ENCODE measurements around the gene TMEM231. TPM values are rescaled to one million over a fixed set of nuclear protein-coding genes. Genes with fewer than 3 reads are reported as not detected.

TMEM231 gene
- total and polyA plus RNA-seq, 9 of the 15 experiments (the other 6 are each of a cell fraction or from before 2014, with no cell fraction given) = 1.6 to 27.6 (median 9.1) TPM

DNA sequence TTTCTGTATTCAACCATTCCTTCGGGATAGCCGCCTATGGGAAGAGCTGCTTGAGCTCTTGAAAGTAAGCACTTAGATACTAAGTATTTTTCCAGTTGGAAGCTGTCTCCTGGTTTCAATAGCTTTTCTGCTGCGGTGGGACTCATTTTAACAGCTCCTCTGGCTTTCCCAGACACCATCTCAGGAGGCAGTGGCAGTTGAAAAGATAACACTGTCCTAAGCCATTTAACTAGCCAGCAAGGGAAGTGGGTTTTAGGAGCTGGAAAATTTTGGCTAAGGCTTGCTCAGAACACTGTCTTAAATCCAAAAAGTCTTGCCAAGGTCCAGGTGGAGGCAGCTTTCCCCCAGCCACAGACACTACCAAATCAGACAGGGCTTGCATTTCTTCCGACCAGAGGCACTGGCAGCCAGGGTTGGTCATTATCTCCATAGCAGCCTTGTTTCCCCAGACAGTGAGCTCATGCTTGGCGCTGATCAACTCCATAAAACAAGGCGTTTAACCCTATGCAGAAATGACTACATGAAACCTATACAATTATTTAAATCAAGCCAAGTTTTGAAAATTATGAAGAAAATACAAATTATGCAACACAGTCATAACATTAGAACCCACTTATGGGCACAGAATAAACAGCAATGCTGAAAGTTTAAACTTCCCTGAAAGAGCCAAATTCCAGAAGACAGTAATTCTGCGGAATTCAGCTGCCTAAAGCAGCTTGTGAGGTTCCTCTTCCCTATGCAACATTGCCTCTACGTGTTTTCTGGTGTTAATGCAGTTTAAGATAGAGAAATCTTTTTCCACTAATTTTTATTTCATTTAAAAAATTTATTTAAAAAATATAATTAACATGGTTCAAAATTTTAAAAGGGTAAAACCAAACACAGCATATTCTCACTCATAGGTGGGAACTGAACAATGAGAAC is 35.1 kb upstream of the TMEM231 start (continued):
- TF ChIP-seq, protein P1, sequence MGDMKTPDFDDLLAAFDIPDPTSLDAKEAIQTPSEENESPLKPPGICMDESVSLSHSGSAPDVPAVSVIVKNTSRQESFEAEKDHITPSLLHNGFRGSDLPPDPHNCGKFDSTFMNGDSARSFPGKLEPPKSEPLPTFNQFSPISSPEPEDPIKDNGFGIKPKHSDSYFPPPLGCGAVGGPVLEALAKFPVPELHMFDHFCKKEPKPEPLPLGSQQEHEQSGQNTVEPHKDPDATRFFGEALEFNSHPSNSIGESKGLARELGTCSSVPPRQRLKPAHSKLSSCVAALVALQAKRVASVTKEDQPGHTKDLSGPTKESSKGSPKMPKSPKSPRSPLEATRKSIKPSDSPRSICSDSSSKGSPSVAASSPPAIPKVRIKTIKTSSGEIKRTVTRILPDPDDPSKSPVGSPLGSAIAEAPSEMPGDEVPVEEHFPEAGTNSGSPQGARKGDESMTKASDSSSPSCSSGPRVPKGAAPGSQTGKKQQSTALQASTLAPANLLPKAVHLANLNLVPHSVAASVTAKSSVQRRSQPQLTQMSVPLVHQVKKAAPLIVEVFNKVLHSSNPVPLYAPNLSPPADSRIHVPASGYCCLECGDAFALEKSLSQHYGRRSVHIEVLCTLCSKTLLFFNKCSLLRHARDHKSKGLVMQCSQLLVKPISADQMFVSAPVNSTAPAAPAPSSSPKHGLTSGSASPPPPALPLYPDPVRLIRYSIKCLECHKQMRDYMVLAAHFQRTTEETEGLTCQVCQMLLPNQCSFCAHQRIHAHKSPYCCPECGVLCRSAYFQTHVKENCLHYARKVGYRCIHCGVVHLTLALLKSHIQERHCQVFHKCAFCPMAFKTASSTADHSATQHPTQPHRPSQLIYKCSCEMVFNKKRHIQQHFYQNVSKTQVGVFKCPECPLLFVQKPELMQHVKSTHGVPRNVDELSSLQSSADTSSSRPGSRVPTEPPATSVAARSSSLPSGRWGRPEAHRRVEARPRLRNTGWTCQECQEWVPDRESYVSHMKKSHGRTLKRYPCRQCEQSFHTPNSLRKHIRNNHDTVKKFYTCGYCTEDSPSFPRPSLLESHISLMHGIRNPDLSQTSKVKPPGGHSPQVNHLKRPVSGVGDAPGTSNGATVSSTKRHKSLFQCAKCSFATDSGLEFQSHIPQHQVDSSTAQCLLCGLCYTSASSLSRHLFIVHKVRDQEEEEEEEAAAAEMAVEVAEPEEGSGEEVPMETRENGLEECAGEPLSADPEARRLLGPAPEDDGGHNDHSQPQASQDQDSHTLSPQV (IDR thresholded peaks at IDR 0.05) = peak; percentile 62; the same call in 1 of the 2 replicates
- TF ChIP-seq MAZ (CRISPR knock-in tag; conservative IDR thresholded peaks at IDR 0.05 in 1 of 2, IDR thresholded peaks at IDR 0.05 in 1 of 2) = 0 out of 4 replicates have a peak, but pooled peaks of 1 of the 2 experiments have one; percentile 17
- no peak for TF ChIP-seq ZNF408 (CRISPR knock-in tag; IDR thresholded peaks at IDR 0.05; ENCODE audit: low read depth)
- TF ChIP-seq ZNF324 (CRISPR knock-in tag; IDR thresholded peaks at IDR 0.05) = peak; percentile 56; the same call in 1 of the 2 replicates
- TF ChIP-seq, protein P2, sequence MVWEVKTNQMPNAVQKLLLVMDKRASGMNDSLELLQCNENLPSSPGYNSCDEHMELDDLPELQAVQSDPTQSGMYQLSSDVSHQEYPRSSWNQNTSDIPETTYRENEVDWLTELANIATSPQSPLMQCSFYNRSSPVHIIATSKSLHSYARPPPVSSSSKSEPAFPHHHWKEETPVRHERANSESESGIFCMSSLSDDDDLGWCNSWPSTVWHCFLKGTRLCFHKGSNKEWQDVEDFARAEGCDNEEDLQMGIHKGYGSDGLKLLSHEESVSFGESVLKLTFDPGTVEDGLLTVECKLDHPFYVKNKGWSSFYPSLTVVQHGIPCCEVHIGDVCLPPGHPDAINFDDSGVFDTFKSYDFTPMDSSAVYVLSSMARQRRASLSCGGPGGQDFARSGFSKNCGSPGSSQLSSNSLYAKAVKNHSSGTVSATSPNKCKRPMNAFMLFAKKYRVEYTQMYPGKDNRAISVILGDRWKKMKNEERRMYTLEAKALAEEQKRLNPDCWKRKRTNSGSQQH (CRISPR knock-in tag; IDR thresholded peaks at IDR 0.05) = 0 out of 2 replicates have a peak, but pooled peaks have one; percentile 51
- 0 out of 2 replicates have a peak, but pooled peaks have one; percentile 17 for TF ChIP-seq MTA3 (IDR thresholded peaks at IDR 0.05; ENCODE audit: borderline replicate concordance)
- 0 out of 2 replicates have a peak, but pooled peaks have one; percentile 36 for TF ChIP-seq ZNF583 (CRISPR knock-in tag; IDR thresholded peaks at IDR 0.05)
- TF ChIP-seq BRD9 (IDR thresholded peaks at IDR 0.05; ENCODE audit: low read depth, partially characterized antibody) = peak; percentile 30
- peak; percentile 52; the same call in 1 of the 2 replicates for TF ChIP-seq SMARCA4 (IDR thresholded peaks at IDR 0.05)
- peak; percentile 72; the same call in 1 of the 2 replicates for TF ChIP-seq ATF7 (IDR thresholded peaks at IDR 0.05)
- TF ChIP-seq POLR2AphosphoS5 (IDR thresholded peaks at IDR 0.05; ENCODE audit: control insufficient read depth, insufficient read depth, low read depth, low read length) = no peak
- TF ChIP-seq, protein P3, sequence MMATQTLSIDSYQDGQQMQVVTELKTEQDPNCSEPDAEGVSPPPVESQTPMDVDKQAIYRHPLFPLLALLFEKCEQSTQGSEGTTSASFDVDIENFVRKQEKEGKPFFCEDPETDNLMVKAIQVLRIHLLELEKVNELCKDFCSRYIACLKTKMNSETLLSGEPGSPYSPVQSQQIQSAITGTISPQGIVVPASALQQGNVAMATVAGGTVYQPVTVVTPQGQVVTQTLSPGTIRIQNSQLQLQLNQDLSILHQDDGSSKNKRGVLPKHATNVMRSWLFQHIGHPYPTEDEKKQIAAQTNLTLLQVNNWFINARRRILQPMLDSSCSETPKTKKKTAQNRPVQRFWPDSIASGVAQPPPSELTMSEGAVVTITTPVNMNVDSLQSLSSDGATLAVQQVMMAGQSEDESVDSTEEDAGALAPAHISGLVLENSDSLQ (IDR thresholded peaks at IDR 0.05) = 0 out of 2 replicates have a peak, but pooled peaks have one; percentile 5
- no peak for TF ChIP-seq ZNF764 (CRISPR knock-in tag; IDR thresholded peaks at IDR 0.05; ENCODE audit: low read depth)
